Kasumi-1 (cell line): Measurements from ENCODE around the gene LBHD2.
"Not testable (repeated sequence)": the region's sequence is repeated elsewhere in the genome, so short reads cannot be mapped to it uniquely, and the experiment has no call there.

Experiments
- DNase-seq, 2 experiments: peaks; one replicate each; lab custom pipeline; 2025; lab: John Stamatoyannopoulos, UW

LBHD2 gene

DNA sequence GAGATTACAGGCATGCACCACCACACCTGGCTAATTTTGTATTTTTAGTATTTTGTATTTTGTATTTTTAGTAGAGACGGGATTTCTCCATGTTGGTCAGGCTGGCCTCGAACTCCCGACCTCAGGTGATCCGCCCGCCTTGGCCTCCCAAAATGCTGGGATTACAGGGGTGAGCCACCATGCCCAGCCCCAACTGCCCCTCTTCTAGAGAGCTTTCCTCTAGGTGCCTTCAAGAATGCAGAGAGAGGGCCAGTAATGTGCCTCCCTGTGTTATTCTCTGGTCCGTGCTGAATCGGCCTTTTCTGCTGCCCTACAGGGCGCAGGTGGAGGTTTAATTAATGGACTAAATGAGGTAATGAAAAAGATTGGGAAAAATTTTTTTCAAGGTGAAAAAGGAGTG is 35.5 kb downstream of the LBHD2 start:
- not testable (repeated sequence) for DNase-seq

DNA sequence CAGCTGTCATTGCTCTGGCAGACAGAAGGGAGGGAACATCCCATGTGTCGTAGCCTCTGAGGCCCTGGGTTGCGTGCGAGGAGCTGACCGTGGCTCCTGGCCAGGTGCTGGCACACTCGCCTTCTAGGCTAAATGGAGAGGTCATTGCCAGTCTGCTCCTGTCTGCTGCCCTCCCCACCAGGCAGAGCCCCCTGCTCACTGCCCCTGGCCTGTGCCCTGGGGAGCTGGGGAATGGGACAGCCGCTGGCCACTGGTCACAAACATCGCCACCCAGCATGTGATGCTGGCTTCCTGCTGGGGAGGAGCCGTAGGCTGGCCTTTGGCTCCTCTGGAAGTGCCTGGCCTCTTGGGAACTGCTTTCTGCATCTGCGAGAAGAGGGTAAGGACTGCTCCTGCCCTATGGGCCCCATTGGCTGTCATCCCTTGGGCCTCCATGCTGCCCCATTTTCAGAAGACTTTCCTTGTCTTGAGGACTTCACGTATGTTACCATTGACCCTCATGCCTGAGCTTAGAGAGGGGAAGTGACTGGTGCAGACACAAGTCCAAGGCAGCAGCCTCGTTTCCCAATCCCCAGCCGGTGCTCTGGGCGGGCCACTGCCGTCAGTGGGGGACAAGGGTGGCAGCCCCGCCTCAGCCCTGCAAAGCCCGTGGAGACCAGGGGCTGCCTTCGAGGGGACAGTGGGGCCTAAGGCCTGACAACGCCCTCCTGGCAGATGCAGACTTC is 37.3 kb downstream of the LBHD2 start:
- DNase-seq: peak; percentile 18 to 30

DNA sequence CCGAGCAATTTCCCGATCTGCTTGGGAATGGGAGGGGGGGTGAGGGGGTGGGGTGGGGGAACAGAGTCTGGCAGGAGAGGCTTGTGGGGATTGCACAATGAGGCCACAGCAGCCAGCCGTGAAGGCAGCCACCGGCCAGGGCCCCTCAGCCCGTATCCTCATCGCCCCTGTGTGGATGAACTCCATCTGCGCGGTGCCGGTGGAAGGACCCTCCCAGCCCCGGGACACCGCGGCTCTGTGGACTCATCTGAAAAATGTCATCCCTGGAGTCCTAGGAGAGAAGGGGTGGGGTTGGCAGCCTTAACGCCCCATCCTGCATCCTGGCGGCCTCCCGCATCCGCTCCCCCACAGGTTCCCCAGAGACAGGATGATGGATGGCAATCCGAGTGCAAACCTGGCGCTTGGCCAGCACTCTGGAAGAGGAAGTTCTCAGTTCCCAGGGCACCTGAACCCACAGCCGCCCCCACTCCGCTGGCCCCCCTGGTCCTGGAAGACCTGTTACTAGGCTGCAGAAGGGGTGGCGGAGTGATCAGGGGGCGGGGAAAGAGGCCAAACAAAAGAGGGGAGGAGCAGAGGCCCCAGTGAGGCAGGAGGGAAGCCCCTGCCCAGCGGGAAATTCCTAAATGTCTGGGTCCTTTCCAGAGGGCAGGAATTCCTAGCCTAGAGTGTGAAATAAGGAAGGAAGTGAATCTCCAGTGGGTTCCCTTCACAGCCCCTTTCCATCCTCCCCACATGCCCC is 38.0 kb downstream of the LBHD2 start:
- DNase-seq: peak; percentile 50

DNA sequence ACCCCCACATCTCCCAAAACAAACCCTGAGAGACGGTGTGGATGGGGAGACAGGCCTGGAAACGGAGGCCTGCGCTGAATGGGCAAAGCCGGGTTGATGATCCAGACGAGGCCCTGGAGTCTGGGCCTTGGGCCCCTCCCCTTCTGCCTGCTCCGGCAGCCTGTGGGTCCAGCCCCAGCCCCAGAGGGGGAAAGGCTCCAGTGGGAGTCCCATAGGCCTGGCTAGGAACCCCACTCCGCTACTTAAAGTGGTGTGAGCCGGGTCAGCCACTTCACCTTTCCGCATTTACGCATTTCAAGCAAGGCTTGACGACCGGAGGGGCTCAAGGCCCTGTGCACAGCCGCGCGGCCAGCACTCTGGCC is 38.6 kb downstream of the LBHD2 start:
- no peak for DNase-seq

DNA sequence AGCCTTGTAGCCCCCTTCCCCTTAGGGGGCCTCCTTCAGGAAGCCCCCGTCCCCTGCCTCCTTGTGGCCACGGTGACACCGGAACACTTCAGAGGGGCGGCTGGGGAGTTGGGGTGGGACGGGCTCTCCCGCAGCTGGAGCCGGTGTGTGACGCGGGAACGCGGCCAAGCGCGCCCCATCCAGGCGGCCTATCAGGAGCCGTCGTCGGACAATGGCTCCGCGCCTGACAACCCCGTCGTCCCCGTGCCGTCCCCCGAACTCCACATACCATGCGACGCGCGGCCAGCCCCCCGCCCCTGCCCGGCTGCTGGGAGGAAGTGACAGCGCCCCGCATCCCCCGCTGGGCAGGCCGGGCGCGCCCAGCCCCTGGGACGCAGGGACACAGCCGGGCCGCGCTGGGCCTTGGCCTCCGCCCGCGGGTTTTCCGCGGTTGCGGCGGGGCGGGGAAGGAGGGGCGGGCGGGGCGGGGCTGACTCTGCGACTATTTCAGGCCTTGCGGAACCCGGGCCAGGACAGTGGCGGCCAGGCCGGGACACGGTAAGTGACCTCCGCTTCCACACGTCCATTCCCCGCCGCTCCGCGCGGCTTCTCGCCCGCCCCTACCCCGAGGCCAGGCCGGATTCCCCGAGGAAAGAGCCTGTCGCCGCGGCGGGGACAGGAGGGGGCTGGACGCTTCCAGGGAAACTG is 39.1 kb downstream of the LBHD2 start, which contains the start of gene TNFAIP2:
Gene TNFAIP2 (plus strand): TSS at position 515 of the 687 bp plus-strand sequence. CDS start 2,997 bp downstream, outside the sequence.
- no peak for DNase-seq

DNA sequence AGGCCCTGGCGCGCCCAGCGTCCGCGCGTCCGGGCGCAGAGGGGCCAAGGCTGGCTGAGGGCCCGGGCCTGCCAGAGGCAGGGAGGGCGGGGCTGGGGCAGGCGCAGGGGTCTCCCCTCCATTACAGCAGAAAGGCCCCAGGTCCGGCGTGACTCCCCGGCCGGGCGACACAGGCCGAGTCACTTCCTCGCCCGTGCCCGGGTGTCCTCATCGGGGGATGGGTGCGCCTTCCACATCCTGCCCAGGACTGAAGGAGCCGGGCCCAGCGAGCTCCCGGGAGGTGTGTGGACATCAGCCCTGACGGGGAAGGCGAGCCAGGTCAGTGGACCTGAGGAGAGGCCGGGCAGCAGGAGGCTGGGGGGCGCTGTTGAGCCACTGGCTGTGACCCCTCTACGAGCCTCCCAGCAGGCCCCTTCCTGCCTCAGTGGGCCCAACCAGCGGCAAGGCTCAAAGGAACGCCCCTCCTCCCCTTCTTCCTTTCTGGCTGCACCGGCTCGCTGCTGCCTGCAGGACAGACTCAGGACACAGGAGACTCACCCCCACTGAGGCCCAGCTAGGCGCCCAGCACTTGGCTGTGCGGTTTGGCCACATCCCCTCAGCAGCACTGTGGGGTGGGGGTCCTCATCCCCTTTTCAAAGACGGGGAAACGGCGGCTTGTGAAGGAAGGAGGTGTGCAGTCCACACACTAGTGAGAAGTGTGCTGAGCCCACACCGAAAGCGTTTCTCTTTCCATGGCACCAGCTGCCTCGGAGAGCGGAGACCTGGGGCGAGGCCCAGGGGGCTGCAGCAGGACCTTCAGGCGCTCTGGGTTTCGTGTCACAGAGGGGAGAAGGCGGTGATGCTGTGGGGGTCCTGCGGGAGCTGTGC is 39.9 kb downstream of the LBHD2 start:
- DNase-seq: no peak

DNA sequence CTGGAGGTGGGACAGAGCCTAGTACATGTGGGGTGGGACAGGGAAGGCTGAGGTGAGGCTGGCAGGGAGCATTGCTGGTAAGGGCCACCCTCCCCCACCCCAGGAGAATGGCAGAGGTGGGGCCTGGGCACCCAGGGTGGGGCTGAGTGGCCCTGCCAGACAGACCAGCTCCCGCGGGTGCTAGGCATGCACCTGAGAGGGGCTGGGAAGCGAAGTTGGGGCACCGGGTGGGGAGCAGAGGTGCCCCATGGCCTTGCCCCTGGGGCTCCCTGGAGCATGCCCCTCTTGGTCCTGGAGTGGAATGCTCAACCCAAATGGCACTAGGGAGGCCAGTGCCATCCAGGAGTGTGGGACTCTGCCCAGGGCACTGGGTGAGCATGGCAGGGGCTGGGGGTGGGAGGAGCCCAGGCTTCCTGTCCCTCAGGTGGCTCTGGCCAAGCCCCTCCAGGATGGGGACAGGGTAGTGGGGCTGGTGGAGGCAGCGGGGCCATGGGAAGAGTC is 40.5 kb downstream of the LBHD2 start:
- DNase-seq: no peak

DNA sequence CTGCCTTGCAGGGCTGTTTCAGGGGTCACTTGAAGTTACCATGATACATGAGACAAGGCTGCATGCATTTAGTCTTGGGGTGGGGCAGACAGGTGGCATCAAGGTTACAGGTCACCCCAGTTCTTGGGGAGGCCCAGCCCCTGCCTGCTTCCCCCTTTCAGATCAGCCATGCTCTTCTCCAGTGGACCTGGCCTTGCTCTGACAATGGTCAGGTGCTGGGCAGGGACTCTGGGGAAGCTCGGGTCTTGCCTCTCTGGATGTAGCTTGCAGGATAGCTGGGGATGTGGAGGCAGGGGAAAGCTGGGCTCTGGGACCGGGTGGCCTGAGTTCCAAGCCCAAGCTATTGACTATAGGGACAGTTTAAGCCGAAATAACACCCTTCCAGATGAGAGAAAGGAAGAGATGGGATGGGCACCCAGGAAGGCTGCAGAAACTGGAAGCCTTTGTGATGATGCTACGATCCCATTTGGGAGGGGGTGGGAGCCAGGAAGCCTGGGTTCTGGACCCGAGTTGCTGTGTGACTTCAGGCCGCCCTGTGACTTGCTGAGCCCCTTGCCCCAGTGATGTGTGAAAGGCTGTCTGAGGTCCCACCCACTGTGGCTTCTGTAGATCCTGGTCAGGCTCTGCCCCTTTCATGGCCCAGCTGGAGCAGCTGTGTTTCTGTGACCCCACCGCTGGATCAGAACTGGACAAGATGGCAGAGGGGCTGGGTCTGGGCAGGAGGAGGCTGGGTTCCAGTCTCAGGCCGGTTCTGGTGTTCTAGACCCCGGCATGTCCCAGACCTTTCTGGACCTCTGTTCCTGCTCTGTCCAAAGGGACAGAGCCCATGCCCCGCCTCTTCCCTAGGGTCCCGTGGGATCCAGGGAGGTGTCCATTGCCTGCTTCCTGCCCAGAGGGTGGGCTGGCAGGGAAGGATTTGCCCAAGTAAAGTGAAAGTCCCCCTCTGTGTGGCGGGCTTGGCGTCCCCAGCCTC is 41.4 kb downstream of the LBHD2 start:
- no peak for DNase-seq

DNA sequence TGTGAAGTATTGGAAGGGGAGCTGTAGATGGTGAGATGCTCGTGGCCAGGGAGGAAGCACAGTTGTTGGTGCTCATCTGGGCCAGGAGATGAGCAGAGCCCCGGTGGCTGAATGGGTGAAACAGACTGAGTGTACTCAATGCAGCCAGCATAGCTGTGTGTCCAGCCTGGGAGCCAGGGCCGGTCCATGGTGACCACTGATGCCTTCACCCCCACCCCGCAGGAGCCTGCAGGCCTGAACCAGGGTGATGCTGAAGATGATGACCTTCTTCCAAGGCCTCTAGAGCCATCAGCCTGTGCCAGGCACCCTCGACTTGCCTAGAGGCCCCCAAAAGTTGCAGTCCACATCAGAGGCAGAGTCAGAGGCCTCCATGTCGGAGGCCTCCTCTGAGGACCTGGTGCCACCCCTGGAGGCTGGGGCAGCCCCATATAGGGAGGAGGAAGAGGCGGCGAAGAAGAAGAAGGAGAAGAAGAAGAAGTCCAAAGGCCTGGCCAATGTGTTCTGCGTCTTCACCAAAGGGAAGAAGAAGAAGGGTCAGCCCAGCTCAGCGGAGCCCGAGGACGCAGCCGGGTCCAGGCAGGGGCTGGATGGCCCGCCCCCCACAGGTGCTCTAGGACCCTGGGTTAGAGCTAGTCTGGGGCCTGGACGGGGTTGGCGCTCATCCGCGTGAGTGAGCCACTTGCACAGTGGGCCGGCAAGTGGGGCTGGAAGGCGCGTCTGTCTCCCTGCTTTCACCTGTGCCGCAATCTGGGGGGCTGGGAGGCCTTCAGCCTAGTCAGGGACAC is 42.3 kb downstream of the LBHD2 start:
- no peak for DNase-seq

DNA sequence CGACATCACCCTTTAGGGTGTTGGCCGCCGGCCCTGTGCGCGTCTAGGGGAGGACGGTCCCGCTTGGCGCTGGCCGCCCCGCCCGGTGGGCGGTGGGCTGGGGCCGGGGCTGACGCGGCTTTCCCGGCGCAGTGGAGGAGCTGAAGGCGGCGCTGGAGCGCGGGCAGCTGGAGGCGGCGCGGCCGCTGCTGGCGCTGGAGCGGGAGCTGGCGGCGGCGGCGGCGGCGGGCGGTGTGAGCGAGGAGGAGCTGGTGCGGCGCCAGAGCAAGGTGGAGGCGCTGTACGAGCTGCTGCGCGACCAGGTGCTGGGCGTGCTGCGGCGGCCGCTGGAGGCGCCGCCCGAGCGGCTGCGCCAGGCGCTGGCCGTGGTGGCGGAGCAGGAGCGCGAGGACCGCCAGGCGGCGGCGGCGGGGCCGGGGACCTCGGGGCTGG is 42.9 kb downstream of the LBHD2 start:
- DNase-seq: no peak

DNA sequence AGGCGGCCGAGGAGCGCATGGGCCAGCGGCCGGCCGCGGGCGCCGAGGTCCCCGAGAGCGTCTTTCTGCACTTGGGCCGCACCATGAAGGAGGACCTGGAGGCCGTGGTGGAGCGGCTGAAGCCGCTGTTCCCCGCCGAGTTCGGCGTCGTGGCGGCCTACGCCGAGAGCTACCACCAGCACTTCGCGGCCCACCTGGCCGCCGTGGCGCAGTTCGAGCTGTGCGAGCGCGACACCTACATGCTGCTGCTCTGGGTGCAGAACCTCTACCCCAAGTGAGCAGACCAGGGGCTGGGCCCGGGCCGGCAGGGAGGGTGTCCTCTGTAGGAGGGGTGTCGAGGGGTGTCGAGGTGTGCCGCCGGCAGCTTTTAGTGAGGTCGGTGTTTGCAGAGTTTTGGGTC is 43.3 kb downstream of the LBHD2 start:
- DNase-seq: no peak

DNA sequence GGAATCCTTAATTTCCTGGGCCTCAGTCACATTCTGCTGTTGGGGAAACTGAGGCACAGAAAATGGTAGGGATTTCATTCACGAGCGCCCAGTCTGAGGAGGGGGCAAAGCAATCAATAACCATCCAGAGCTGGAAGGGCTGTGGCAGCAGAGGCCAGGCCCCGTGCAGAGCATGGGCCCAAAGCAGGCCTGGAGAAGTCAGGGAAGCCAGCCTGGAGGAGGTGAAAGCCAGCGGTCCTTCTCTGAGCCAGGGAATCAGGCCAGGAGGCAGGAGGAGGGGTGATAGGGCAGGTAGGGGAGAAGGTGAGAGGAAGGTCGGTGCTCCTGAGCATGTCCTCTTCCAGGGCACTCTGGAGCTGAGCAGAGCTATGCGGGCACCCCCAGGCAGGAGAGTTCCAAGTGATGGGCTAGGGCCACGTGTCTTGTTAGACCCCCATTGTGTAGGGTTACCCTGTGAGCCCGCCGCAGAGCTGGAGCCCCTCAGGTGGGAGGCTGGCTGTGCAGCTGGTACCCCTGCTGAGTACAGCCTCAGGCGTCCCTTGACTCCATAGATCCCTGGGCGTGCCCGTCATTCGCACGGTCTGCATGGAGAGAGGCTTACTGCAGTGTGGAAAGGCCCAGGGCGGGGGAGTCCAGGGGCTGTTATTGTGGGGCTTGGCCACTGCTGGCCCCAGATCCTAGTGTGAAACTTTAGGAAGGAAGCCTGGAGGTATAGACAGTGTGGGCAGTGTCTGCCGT is 44.0 kb downstream of the LBHD2 start:
- DNase-seq: no peak

DNA sequence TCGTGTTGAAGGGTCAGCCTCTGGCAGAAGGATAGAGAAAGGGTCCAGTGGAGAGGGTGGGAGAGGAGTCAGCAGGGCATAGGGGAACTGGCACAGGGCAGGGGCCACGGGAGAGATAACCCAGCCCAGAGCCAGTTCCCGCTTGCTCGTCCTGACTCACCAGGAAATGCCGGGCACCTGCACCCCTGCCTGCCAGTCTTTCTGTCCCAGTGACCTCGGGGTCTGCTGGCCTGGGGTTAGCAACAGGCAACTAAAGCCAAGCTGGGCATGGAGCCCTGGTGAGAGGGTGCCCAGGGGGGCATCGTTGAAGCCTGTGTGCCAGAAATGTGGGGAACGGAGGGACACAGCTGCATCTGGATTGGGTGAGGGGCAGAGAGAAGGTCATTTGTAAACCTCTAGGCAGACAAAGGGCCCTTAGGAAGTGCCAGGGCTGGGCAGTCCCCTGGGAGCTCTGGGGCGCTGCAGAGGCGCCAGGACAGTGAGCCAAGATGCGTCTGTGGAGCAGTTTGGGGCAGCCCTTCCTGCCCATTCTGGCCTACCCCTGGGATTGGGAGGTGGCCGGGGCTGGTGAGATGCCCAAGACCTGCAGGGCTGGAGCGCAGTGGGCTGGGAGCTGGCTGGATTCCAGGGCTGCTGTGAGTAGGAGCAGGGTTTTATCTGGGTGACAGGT is 44.8 kb downstream of the LBHD2 start:
- DNase-seq: no peak

DNA sequence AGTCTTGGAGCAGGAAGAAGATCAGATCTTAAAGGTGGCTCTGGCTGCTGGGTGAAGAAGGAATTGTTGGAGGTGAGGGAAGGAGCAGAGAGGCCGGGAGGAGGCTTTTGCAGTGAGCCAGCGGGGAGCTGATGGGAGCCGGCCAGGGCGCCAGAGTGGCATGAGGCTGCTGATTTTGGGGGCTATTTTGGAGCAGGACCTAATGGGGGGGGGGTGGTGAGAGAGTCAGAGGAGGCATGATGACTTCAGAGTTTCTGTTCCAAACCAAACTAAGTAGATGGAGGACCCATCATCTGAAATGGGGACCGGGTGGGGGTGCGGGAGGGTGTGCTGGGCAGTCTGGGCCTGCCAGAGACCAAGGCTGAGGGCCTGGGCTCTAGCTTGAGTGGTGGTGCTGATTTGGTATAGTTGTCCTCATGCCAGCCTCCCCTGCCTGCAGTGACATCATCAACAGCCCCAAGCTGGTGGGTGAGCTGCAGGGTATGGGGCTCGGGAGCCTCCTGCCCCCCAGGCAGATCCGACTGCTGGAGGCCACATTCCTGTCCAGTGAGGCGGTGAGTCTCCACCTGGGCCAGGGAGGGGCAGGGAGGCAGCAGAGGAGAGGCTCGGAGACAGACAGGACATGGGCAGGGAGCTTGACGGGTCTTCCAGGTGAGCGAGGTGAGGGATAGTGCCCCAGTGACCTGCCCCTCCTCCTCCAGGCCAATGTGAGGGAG is 45.4 kb downstream of the LBHD2 start:
- DNase-seq: no peak

DNA sequence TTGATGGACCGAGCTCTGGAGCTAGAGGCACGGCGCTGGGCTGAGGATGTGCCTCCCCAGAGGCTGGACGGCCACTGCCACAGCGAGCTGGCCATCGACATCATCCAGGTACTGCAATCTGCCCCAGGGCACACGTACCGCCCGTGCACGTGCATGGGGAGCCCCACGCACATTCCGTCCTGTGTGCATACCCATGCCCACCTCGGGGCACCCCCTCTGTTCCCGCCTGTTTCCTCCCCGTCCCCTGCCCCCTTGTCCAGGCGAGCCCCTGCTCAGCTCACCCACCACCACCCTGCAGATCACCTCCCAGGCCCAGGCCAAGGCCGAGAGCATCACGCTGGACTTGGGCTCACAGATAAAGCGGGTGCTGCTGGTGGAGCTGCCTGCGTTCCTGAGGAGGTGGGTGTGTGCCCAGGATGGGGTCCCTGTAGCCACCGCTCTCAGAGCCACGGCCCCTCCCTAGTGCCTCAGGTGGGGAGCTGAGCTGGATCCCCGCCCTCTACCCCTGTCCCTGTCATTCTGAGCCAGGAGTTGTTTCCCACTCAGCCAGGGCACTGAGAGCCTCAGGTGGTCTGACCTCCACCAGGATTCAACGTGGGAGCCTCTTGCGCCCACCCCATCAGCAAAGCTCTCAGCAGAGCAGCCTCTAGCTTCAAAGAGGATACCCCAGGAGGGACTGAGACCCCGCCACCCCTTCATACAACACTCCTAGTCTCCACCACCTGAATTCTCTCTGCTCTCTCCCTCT is 46.2 kb downstream of the LBHD2 start:
- no peak for DNase-seq

DNA sequence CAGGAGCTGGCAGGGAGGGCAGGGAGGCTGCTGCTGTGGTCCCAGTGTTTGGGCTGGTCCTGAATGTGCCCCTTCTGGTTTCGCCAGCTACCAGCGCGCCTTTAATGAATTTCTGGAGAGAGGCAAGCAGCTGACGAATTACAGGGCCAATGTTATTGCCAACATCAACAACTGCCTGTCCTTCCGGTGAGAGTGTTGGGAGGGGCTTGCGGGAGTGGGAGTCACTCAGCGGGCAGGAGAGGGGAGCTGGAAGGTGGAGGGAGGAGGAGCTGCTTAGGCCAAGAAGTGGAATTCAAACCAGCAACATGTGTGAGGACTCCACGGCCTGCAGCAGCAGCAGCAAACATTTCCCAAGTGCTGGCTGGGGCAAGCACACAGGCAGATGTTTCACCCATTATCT is 47.0 kb downstream of the LBHD2 start:
- no peak for DNase-seq

DNA sequence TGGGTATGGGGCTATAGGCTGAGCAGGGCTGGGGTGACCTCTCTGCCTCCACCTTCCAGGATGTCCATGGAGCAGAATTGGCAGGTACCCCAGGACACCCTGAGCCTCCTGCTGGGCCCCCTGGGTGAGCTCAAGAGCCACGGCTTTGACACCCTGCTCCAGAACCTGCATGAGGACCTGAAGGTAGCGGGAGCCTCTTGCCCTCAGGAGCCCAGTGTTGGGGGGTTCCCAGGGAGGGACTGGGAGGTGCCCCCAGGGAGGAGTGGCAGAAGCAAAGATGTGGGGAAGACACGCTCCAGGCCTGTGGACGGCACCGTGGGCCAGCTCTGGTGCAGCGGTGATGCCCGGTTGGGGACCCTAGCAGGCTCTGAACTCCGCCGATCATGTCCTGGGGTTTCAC is 47.6 kb downstream of the LBHD2 start:
- no peak for DNase-seq
